GM10266 (cell line): ENCODE results near the gene C9.
"Not testable (repeated sequence)": the region's sequence is repeated elsewhere in the genome, so short reads cannot be mapped to it uniquely, and the experiment has no call there.

ENCODE experiments used
- DNase-seq: peaks from one replicate; pipeline ENCODE4 v3.0.0; 2012; ENCODE audit errors: extremely low spot score
- TF ChIP-seq, protein P1 (sequence below): IDR thresholded peaks from 2 replicates; pipeline ENCODE4 v1.5.1; 2012; ENCODE audit warnings: mild to moderate bottlenecking, low read depth; ENCODE audit not compliant: control insufficient read depth, insufficient read depth; ENCODE audit errors: missing control alignments

Gene C9

GRCh38 chr5:39323542-39323941, 40.8 kb downstream of the C9 start:
- no peak for DNase-seq
- TF ChIP-seq, protein P1, sequence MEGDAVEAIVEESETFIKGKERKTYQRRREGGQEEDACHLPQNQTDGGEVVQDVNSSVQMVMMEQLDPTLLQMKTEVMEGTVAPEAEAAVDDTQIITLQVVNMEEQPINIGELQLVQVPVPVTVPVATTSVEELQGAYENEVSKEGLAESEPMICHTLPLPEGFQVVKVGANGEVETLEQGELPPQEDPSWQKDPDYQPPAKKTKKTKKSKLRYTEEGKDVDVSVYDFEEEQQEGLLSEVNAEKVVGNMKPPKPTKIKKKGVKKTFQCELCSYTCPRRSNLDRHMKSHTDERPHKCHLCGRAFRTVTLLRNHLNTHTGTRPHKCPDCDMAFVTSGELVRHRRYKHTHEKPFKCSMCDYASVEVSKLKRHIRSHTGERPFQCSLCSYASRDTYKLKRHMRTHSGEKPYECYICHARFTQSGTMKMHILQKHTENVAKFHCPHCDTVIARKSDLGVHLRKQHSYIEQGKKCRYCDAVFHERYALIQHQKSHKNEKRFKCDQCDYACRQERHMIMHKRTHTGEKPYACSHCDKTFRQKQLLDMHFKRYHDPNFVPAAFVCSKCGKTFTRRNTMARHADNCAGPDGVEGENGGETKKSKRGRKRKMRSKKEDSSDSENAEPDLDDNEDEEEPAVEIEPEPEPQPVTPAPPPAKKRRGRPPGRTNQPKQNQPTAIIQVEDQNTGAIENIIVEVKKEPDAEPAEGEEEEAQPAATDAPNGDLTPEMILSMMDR, result no peak

GRCh38 chr5:39319395-39319794, 44.9 kb downstream of the C9 start:
- TF ChIP-seq, protein P1, result no peak
- no peak for DNase-seq

- DNase-seq, result not testable (repeated sequence)
These were observed 47.8 kb downstream of the C9 start for GRCh38 chr5:39316464-39316863.

DNA sequence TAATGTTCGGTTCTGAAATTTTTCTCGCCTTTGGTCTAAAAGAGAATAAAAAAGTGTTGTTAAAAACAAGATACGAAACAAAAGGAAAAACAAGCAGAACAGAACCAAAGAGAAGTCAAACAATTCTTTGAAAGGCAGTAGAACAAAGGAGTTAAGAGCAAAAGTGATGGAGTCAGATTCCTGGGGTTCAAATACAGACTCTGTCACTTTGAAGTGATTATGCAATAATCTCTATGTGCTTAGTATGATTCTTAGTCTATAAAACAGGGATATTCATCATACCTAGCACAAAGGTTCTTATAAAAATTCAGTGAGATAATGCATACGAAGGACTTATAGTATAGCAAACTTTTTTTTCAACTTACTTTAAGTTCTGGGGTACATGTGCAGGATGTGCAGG, 48.3 kb downstream of the C9 start:
- TF ChIP-seq, protein P1, result no peak
- DNase-seq, result no peak

- TF ChIP-seq, protein P1, result no peak
- DNase-seq, result no peak
These were observed 49.7 kb downstream of the C9 start for GRCh38 chr5:39314591-39314990.

- no peak for DNase-seq
- TF ChIP-seq, protein P1, result no peak
These were observed 54.8 kb downstream of the C9 start for GRCh38 chr5:39309534-39309933.

- no peak for DNase-seq
- TF ChIP-seq, protein P1, result no peak
These were observed 61.8 kb downstream of the C9 start for GRCh38 chr5:39302472-39302871.

DNA sequence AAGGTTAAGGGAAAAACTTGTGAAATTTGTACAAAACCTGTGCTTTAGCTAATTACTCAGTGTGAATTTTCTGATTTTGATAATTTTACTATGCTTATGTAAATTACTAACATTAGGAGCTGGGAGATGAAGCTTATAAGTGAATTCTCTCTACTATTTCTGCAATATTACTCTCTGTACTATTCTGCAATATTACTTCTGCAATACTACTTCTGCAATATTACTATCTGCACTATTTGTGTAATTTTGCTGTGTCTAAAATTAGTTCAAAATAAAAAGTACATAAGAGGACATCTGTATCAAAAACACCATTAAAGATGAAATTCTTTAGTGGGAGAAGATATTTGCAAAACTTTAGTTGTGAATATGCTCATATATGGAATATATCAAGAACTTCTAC, 62.9 kb downstream of the C9 start:
- DNase-seq, result no peak

More for the DNA sequence above, 62.9 kb downstream of the C9 start:
- TF ChIP-seq, protein P1, result no peak
